ENCODE results near the gene NPAS4.
A peak's percentile ranks its signal among the peaks of the same experiment; 100 is the strongest.

NPAS4 gene

DNA sequence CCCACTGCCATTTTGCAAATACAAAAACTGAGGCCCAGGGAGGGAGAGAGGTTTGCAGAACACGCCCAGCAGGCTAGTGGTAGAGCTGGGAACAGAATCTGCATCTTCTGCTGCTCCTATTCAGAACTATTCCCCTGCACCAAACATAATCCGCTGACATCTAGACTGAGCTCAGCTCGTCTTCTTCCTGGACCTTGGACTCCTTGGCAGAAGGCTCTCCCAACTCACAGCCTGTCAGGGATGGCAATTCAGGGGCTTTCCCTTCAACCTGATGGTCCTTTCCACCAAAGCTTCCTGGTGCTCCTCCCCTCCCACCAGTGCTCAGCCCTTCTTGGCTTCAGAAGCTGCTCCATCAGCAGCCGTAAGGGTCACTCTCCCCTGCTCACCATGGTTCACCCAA lies 9.5 kb upstream of the NPAS4 start:
- TF ChIP-seq, protein P1, sequence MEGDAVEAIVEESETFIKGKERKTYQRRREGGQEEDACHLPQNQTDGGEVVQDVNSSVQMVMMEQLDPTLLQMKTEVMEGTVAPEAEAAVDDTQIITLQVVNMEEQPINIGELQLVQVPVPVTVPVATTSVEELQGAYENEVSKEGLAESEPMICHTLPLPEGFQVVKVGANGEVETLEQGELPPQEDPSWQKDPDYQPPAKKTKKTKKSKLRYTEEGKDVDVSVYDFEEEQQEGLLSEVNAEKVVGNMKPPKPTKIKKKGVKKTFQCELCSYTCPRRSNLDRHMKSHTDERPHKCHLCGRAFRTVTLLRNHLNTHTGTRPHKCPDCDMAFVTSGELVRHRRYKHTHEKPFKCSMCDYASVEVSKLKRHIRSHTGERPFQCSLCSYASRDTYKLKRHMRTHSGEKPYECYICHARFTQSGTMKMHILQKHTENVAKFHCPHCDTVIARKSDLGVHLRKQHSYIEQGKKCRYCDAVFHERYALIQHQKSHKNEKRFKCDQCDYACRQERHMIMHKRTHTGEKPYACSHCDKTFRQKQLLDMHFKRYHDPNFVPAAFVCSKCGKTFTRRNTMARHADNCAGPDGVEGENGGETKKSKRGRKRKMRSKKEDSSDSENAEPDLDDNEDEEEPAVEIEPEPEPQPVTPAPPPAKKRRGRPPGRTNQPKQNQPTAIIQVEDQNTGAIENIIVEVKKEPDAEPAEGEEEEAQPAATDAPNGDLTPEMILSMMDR (IDR thresholded peaks at IDR 0.05), result no peak
- DNase-seq (ENCODE audit: low spot score), result no peak
- no peak overlapping the region for H3K4me3 ChIP-seq
- H3K27ac ChIP-seq, result peak overlapping the region in 1 of 2 donors; percentile 45

DNA sequence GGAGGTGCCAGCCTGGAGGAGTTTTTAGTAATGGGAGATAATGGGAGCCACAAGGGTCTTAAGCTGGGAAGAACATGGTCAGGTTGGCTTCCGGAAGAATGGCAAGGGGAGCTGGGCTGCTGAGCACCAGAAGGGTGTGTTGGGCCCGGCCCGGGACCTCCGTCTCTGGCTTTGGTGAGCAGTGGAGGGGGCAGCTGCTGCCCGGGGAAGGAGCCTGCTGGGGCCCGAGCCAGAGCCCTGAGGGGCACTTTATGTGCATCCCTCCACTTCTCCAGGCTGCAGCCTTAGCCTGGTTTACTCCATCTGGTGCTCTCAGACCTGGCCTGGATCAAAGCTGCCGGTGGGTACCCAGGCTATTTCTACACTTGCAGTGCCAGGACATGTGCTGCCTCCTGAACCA lies 8.7 kb upstream of the NPAS4 start:
- no peak for DNase-seq (ENCODE audit: low spot score)
- TF ChIP-seq, protein P1 (IDR thresholded peaks at IDR 0.05), result no peak
- Histone ChIP-seq H3K27ac (no peak overlapping the region), H3K4me3 (peak overlapping the region; percentile 21)

DNA sequence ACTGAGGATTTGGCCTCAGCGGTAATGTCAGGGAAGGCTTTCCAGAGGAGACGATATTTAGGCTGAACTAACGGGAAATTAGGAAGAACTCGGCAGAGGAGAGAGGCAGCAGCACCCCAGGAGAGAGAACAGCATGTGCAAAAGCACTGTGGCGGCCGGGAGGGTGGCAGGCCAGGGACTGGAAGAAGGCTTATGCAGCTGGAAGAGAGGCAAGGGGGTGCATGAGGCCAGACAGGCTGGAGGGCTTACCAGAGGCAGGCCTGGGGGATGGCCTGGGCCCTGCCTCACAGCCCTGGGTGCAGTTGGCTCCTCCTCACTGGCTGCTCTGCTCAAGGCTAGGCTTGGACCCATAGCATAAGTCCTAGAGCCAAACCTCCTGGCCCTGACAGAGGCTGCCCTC lies 7.7 kb upstream of the NPAS4 start:
- TF ChIP-seq, protein P1 (IDR thresholded peaks at IDR 0.05), result no peak
- no peak for DNase-seq (ENCODE audit: low spot score)
- H3K4me3 ChIP-seq, result no peak overlapping the region
- no peak overlapping the region for H3K27ac ChIP-seq

DNA sequence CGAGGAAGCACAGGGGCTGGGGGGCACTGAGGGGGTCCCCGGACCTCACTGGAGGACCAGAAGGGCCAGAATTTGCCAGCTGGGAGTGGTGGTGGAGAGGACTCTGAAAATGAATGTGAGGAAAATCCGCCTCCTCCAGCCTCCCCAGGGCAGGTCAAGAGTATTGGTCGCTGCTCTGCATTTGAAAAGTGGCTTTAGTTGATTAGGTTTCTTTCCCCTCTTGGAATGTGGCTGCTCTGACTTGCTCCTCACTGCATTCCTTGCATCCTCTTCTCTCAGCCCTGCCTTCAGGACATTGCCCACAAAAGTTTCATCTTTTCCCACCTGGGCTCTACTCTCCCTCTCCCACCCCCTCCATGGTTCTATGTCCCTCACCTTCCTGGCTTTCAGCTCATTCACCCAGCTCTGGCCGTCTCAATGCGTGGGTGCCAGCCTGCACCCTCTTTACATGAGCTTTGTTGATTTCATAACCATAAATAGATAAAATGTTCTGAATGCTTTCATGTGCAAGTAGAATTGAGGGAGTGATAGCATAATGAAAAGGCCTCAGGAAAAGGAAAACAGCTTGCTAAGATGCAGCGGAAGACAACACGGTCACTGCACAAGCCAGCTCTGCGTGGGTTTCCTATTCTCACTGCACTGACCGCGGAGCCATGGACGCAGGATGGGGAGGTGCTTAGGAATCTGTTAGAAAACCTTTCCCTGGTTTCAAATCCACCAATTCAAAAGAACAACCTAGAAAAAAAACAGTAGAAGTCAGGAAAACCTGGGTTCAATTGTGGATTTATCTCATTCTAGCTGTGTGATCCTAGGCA lies 6.5 kb upstream of the NPAS4 start:
- no peak for DNase-seq (ENCODE audit: low spot score)
- Histone ChIP-seq H3K27ac (no peak overlapping the region), H3K4me3 (no peak overlapping the region)
- TF ChIP-seq, protein P1 (IDR thresholded peaks at IDR 0.05), result no peak

DNA sequence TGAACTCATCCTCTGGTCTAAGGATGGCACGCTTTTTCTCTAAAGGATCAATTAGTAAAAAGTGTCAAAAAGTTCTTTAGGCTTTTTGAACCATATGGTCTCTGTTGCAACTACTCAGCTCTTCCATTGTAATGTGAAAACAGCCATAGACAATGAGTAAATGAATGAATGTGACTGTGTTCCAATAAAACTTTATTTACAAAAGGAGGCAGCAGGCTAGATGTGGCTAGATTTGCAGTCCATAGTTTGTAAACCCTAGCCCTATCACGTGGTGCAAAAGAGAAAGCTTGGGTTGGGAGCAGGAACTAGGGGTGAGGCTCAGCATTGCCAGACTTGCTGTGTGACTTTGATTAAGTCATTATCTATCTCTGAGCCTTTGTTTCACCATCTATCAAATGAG lies 5.4 kb upstream of the NPAS4 start:
- TF ChIP-seq, protein P1 (IDR thresholded peaks at IDR 0.05), result no peak
- H3K4me3 ChIP-seq, result no peak overlapping the region

DNA sequence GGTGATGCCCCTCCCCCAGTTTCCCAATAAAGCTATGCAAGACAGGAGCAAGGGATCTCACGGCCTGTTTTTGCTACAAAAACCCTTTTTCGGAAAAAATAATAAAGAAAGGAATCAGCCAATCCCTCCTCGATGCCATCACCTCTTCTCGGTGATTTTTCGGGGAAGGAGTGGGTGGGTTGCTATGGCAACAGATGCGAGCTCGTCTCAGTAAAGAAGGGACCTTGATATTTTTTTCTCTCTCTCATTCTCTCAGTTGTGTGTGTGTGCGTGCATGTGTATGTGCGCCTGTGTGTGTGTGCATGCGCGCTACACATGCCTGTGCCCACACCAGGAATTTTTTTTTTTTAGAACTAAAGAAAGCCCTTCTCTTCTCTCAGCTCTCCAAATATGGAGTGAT lies 3.8 kb upstream of the NPAS4 start:
- Histone ChIP-seq H3K4me3 (no peak overlapping the region), H3K27ac (no peak overlapping the region)
- no peak for DNase-seq (ENCODE audit: low spot score)
- TF ChIP-seq, protein P1 (IDR thresholded peaks at IDR 0.05), result no peak

More for the DNA sequence above, 5.4 kb upstream of the NPAS4 start:
- no peak for DNase-seq (ENCODE audit: low spot score)
- no peak overlapping the region for H3K27ac ChIP-seq

Measured in coronary artery (tissue), 2 donors.